Measurements from ENCODE around the gene CLEC16A. TPM values are rescaled to one million over a fixed set of nuclear protein-coding genes. Genes with fewer than 3 reads are reported as not detected.

CLEC16A gene
- polyA plus RNA-seq, 2 donors = 9.0 to 12.5 TPM

- Histone ChIP-seq H3K27me3 (ENCODE audit: control insufficient read depth in 1 of 2, insufficient read depth in 2 of 2, low read length in 2 of 2) (no peaks in the 10 kb centered on the region), H3K9me3 (ENCODE audit: control insufficient read depth in 2 of 2, insufficient read depth in 1 of 2, low read depth in 1 of 2, low read length in 1 of 2) (no peaks in the 10 kb centered on the region), H3K4me1 (ENCODE audit: control insufficient read depth in 2 of 2, insufficient read depth in 2 of 2, low read length in 1 of 2) (peaks cover 0 to 8% of the 10 kb centered on the region in 2 donors), H3K36me3 (ENCODE audit: control insufficient read depth in 2 of 2, insufficient read depth in 2 of 2, low read length in 1 of 2) (peaks cover 5 to 20% of the 10 kb centered on the region in 2 donors), H3K27ac (ENCODE audit: low read depth in 2 of 2, low read length in 1 of 2) (peak overlapping the region in 1 of 2 donors; percentile 4), H3K4me3 (ENCODE audit: low read depth in 1 of 2, low read length in 2 of 2) (no peak overlapping the region)
- WGBS, 2 donors = 66 to 75% methylated on average over 5 of the region's 5 CpGs
Observed at GRCh38 chr16:10992797-10993196, 48.4 kb downstream of the CLEC16A start.

DNA sequence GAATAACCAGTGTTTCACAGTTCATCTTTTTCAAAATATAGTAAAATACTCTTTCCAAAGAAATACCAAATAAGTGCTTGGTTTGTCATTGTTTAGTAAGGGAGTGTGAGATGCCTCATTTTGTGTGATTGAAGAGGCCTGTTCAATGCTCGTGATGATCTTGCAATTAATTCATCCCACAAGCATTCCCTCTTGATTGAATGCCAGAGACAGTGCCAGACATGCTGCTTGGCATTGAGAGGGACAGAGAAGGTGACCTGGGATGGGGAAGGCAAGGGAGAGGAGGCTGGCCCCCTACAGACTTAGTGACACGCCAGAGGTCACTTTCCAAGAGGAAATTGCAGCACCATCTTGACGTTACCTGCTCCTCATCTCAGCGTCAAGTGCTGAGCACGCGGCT is 49.3 kb downstream of the CLEC16A start:
- H3K4me3 ChIP-seq (ENCODE audit: low read depth in 1 of 2, low read length in 2 of 2) = no peak overlapping the region
- H3K27ac ChIP-seq (ENCODE audit: low read depth in 2 of 2, low read length in 1 of 2) = no peak overlapping the region
- no peaks in the 10 kb centered on the region for H3K27me3 ChIP-seq (ENCODE audit: control insufficient read depth in 1 of 2, insufficient read depth in 2 of 2, low read length in 2 of 2)
- H3K9me3 ChIP-seq (ENCODE audit: control insufficient read depth in 2 of 2, insufficient read depth in 1 of 2, low read depth in 1 of 2, low read length in 1 of 2) = no peaks in the 10 kb centered on the region
- WGBS, 2 donors = 89% methylated on average over 6 of the region's 6 CpGs
- H3K4me1 ChIP-seq (ENCODE audit: control insufficient read depth in 2 of 2, insufficient read depth in 2 of 2, low read length in 1 of 2) = peaks cover 0 to 6% of the 10 kb centered on the region in 2 donors
- peaks cover 5 to 16% of the 10 kb centered on the region in 2 donors for H3K36me3 ChIP-seq (ENCODE audit: control insufficient read depth in 2 of 2, insufficient read depth in 2 of 2, low read length in 1 of 2)

- H3K27me3 ChIP-seq (ENCODE audit: control insufficient read depth in 1 of 2, insufficient read depth in 2 of 2, low read length in 2 of 2) = no peaks in the 10 kb centered on the region
Observed at GRCh38 chr16:10994571-10994970, 50.2 kb downstream of the CLEC16A start.

DNA sequence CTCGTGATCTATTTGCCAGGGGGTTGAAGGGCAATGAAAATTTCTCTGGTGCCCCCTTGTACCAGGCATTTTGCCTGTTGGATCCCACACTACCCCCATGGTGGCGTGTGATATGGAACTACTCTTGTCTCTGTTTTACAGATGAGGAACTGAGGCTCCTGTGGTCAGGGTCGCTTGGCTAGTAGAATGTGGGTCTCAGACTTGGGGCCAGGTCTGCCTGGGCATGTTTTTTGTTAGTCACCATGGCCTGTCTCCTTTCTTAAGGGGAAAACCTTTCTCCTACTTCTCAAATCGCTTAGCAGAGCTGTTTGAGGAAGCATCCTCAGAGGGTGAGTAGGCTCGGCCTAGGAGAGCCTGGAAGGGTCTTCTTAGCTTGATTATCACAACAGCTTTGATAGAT is 51.2 kb downstream of the CLEC16A start:
- H3K9me3 ChIP-seq (ENCODE audit: control insufficient read depth in 2 of 2, insufficient read depth in 1 of 2, low read depth in 1 of 2, low read length in 1 of 2) = no peaks in the 10 kb centered on the region
- no peaks in the 10 kb centered on the region for H3K27me3 ChIP-seq (ENCODE audit: control insufficient read depth in 1 of 2, insufficient read depth in 2 of 2, low read length in 2 of 2)
- H3K4me1 ChIP-seq (ENCODE audit: control insufficient read depth in 2 of 2, insufficient read depth in 2 of 2, low read length in 1 of 2) = peaks cover 0 to 6% of the 10 kb centered on the region in 2 donors
- H3K4me3 ChIP-seq (ENCODE audit: low read depth in 1 of 2, low read length in 2 of 2) = no peak overlapping the region
- peaks cover 0 to 12% of the 10 kb centered on the region in 2 donors for H3K36me3 ChIP-seq (ENCODE audit: control insufficient read depth in 2 of 2, insufficient read depth in 2 of 2, low read length in 1 of 2)
- no peak overlapping the region for H3K27ac ChIP-seq (ENCODE audit: low read depth in 2 of 2, low read length in 1 of 2)
- WGBS, 2 donors = 78 to 89% methylated on average over 5 of the region's 5 CpGs

More at GRCh38 chr16:10994571-10994970, 50.2 kb downstream of the CLEC16A start:
- no peak overlapping the region for H3K27ac ChIP-seq (ENCODE audit: low read depth in 2 of 2, low read length in 1 of 2)
- WGBS, 2 donors = 91 to 96% methylated on average over 6 of the region's 6 CpGs
- H3K9me3 ChIP-seq (ENCODE audit: control insufficient read depth in 2 of 2, insufficient read depth in 1 of 2, low read depth in 1 of 2, low read length in 1 of 2) = no peaks in the 10 kb centered on the region
- H3K4me3 ChIP-seq (ENCODE audit: low read depth in 1 of 2, low read length in 2 of 2) = no peak overlapping the region
- H3K4me1 ChIP-seq (ENCODE audit: control insufficient read depth in 2 of 2, insufficient read depth in 2 of 2, low read length in 1 of 2) = peaks cover 0 to 6% of the 10 kb centered on the region in 2 donors
- peaks cover under 1 to 13% of the 10 kb centered on the region in 2 donors for H3K36me3 ChIP-seq (ENCODE audit: control insufficient read depth in 2 of 2, insufficient read depth in 2 of 2, low read length in 1 of 2)

GRCh38 chr16:10997485-10997884 is 53.1 kb downstream of the CLEC16A start:
- H3K4me3 ChIP-seq (ENCODE audit: low read depth in 1 of 2, low read length in 2 of 2) = no peak overlapping the region
- no peaks in the 10 kb centered on the region for H3K4me1 ChIP-seq (ENCODE audit: control insufficient read depth in 2 of 2, insufficient read depth in 2 of 2, low read length in 1 of 2)
- 85 to 90% methylated on average over 4 of the region's 4 CpGs for WGBS, 2 donors
- no peaks in the 10 kb centered on the region for H3K27me3 ChIP-seq (ENCODE audit: control insufficient read depth in 1 of 2, insufficient read depth in 2 of 2, low read length in 2 of 2)
- peaks cover 0 to 14% of the 10 kb centered on the region in 2 donors for H3K36me3 ChIP-seq (ENCODE audit: control insufficient read depth in 2 of 2, insufficient read depth in 2 of 2, low read length in 1 of 2)
- no peaks in the 10 kb centered on the region for H3K9me3 ChIP-seq (ENCODE audit: control insufficient read depth in 2 of 2, insufficient read depth in 1 of 2, low read depth in 1 of 2, low read length in 1 of 2)
- H3K27ac ChIP-seq (ENCODE audit: low read depth in 2 of 2, low read length in 1 of 2) = no peak overlapping the region

GRCh38 chr16:10999300-10999699 is 54.9 kb downstream of the CLEC16A start:
- H3K4me1 ChIP-seq (ENCODE audit: control insufficient read depth in 2 of 2, insufficient read depth in 2 of 2, low read length in 1 of 2) = no peaks in the 10 kb centered on the region
- peaks cover 8 to 18% of the 10 kb centered on the region in 2 donors for H3K36me3 ChIP-seq (ENCODE audit: control insufficient read depth in 2 of 2, insufficient read depth in 2 of 2, low read length in 1 of 2)
- no peaks in the 10 kb centered on the region for H3K9me3 ChIP-seq (ENCODE audit: control insufficient read depth in 2 of 2, insufficient read depth in 1 of 2, low read depth in 1 of 2, low read length in 1 of 2)
- H3K4me3 ChIP-seq (ENCODE audit: low read depth in 1 of 2, low read length in 2 of 2) = no peak overlapping the region
- 47 to 61% methylated on average over 3 of the region's 3 CpGs for WGBS, 2 donors
- no peaks in the 10 kb centered on the region for H3K27me3 ChIP-seq (ENCODE audit: control insufficient read depth in 1 of 2, insufficient read depth in 2 of 2, low read length in 2 of 2)
- no peak overlapping the region for H3K27ac ChIP-seq (ENCODE audit: low read depth in 2 of 2, low read length in 1 of 2)

DNA sequence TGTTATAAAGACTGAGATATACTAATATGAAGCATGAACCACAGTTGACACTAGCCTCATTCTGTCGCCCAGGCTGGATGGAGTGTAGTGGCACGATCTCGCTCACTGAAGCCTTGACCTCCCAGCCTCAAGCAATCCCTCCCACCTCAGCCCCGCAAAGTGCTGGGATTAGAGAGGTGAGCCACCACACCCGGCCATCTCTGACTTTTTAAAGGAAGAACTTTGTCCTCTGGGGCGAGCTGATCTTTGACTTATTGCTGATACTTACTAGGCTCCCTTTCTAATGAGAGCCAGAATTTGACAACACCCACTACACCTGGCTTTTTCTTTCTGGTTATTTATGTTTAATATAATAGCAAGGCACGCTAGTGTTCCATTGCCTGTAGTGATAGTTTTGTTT is 57.2 kb downstream of the CLEC16A start:
- WGBS, 2 donors = 85 to 93% methylated on average over 7 of the region's 7 CpGs
- H3K4me3 ChIP-seq (ENCODE audit: low read depth in 1 of 2, low read length in 2 of 2) = no peak overlapping the region
- no peak overlapping the region for H3K27ac ChIP-seq (ENCODE audit: low read depth in 2 of 2, low read length in 1 of 2)
- peaks cover 0 to 3% of the 10 kb centered on the region in 2 donors for H3K4me1 ChIP-seq (ENCODE audit: control insufficient read depth in 2 of 2, insufficient read depth in 2 of 2, low read length in 1 of 2)
- no peaks in the 10 kb centered on the region for H3K9me3 ChIP-seq (ENCODE audit: control insufficient read depth in 2 of 2, insufficient read depth in 1 of 2, low read depth in 1 of 2, low read length in 1 of 2)
- no peaks in the 10 kb centered on the region for H3K27me3 ChIP-seq (ENCODE audit: control insufficient read depth in 1 of 2, insufficient read depth in 2 of 2, low read length in 2 of 2)
- H3K36me3 ChIP-seq (ENCODE audit: control insufficient read depth in 2 of 2, insufficient read depth in 2 of 2, low read length in 1 of 2) = peaks cover 8 to 10% of the 10 kb centered on the region in 2 donors

- Histone ChIP-seq H3K36me3 (ENCODE audit: control insufficient read depth in 2 of 2, insufficient read depth in 2 of 2, low read length in 1 of 2) (peaks cover 8 to 12% of the 10 kb centered on the region in 2 donors), H3K4me3 (ENCODE audit: low read depth in 1 of 2, low read length in 2 of 2) (no peak overlapping the region)
- WGBS, 2 donors = 97 to 98% methylated on average over 14 to 16 of the region's 16 CpGs
Observed at GRCh38 chr16:11003141-11003540, 58.8 kb downstream of the CLEC16A start.

DNA sequence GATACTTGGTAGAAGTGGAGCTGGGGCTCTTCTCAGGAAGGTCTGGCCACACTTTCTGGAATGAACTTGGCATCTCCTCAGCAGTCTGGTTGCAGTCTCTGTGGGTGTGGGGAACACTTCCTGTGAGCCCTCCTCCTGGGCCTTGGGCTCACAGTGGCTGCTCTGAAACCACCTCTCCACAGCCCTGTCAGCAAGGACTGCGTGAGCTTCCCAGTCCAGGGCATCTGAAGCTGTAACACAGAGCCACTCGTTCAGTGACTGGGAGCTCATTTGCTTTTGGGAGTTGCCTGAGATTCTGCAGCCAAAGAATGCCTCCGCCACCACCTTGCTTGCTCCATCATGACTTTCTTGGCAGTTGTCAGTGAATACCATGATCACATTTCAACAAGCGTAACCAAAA is 60.0 kb downstream of the CLEC16A start:
- 52 to 70% methylated on average over 4 of the region's 4 CpGs for WGBS, 2 donors
- Histone ChIP-seq H3K36me3 (ENCODE audit: control insufficient read depth in 2 of 2, insufficient read depth in 2 of 2, low read length in 1 of 2) (peaks cover 8 to 12% of the 10 kb centered on the region in 2 donors), H3K27me3 (ENCODE audit: control insufficient read depth in 1 of 2, insufficient read depth in 2 of 2, low read length in 2 of 2) (no peaks in the 10 kb centered on the region), H3K4me1 (ENCODE audit: control insufficient read depth in 2 of 2, insufficient read depth in 2 of 2, low read length in 1 of 2) (peaks cover 0 to 3% of the 10 kb centered on the region in 2 donors), H3K27ac (ENCODE audit: low read depth in 2 of 2, low read length in 1 of 2) (peak overlapping the region; percentile 38 to 76), H3K4me3 (ENCODE audit: low read depth in 1 of 2, low read length in 2 of 2) (no peak overlapping the region), H3K9me3 (ENCODE audit: control insufficient read depth in 2 of 2, insufficient read depth in 1 of 2, low read depth in 1 of 2, low read length in 1 of 2) (no peaks in the 10 kb centered on the region)

More at GRCh38 chr16:11003141-11003540, 58.8 kb downstream of the CLEC16A start:
- Histone ChIP-seq H3K27ac (ENCODE audit: low read depth in 2 of 2, low read length in 1 of 2) (no peak overlapping the region), H3K27me3 (ENCODE audit: control insufficient read depth in 1 of 2, insufficient read depth in 2 of 2, low read length in 2 of 2) (no peaks in the 10 kb centered on the region), H3K4me1 (ENCODE audit: control insufficient read depth in 2 of 2, insufficient read depth in 2 of 2, low read length in 1 of 2) (peaks cover 0 to 3% of the 10 kb centered on the region in 2 donors), H3K9me3 (ENCODE audit: control insufficient read depth in 2 of 2, insufficient read depth in 1 of 2, low read depth in 1 of 2, low read length in 1 of 2) (no peaks in the 10 kb centered on the region)

GRCh38 chr16:11004973-11005610 is 60.7 kb downstream of the CLEC16A start:
- peaks cover 0 to 3% of the 10 kb centered on the region in 2 donors for H3K4me1 ChIP-seq (ENCODE audit: control insufficient read depth in 2 of 2, insufficient read depth in 2 of 2, low read length in 1 of 2)
- 44 to 71% methylated on average over 5 of the region's 5 CpGs for WGBS, 2 donors
- no peaks in the 10 kb centered on the region for H3K9me3 ChIP-seq (ENCODE audit: control insufficient read depth in 2 of 2, insufficient read depth in 1 of 2, low read depth in 1 of 2, low read length in 1 of 2)
- no peaks in the 10 kb centered on the region for H3K27me3 ChIP-seq (ENCODE audit: control insufficient read depth in 1 of 2, insufficient read depth in 2 of 2, low read length in 2 of 2)
- peaks cover 8 to 12% of the 10 kb centered on the region in 2 donors for H3K36me3 ChIP-seq (ENCODE audit: control insufficient read depth in 2 of 2, insufficient read depth in 2 of 2, low read length in 1 of 2)
- no peak overlapping the region for H3K4me3 ChIP-seq (ENCODE audit: low read depth in 1 of 2, low read length in 2 of 2)
- peak overlapping the region; percentile 43 to 63 for H3K27ac ChIP-seq (ENCODE audit: low read depth in 2 of 2, low read length in 1 of 2)
